H1 (cell line): Measurements from ENCODE around the gene CDH16. TPM values are rescaled to one million over a fixed set of nuclear protein-coding genes. Genes with fewer than 3 reads are reported as not detected.

ENCODE experiments used
- CTCF ChIA-PET: fragments of 300-600 bp; sonication (Branson Sonifier 250); formaldehyde crosslinking; loops from one replicate; lab custom pipeline; 2021; ENCODE audit not compliant: partially characterized antibody; lab: Charles Lee
- POLR2A ChIA-PET: fragments of 300-600 bp; sonication (Branson Sonifier 250); formaldehyde crosslinking; loops from one replicate; lab custom pipeline; 2021; ENCODE audit warnings: inconsistent platforms; ENCODE audit not compliant: partially characterized antibody; lab: Charles Lee
- DNase-seq, 2 experiments: peaks; one replicate each; pipeline versions ENCODE4 v3.0.0 to v3.0.0-alpha.2; 2010 to 2022; ENCODE audit warnings: low spot score in 2 of 2, low read depth in 1 of 2, mixed read lengths in 1 of 2
- FAIRE-seq: peaks from 2 replicates; lab custom pipeline; 2011; peaks lifted over from hg19 to GRCh38; lab: Jason Lieb, UNC
- H2AFZ ChIP-seq: 2 replicates; pipeline ENCODE4 v1.8.1; 2012; ENCODE audit warnings: low read length, inconsistent platforms
- H2AK5ac ChIP-seq: 2 replicates; pipeline ENCODE4 v1.6.1; 2013; ENCODE audit warnings: low read depth, low read length
- H2BK120ac ChIP-seq: replicated peaks from 2 replicates; pipeline ENCODE3; 2013; ENCODE audit warnings: low read depth, low read length, inconsistent platforms
- H2BK12ac ChIP-seq: 2 replicates; pipeline ENCODE4 v1.6.1; 2013; ENCODE audit warnings: low read depth, low read length
- H2BK15ac ChIP-seq: 2 replicates; pipeline ENCODE4 v1.6.1; 2013; ENCODE audit warnings: low read length
- H2BK20ac ChIP-seq: 2 replicates; pipeline ENCODE4 v1.6.1; 2013; ENCODE audit warnings: low read length
- H2BK5ac ChIP-seq: 2 replicates; pipeline ENCODE4 v1.6.1; 2013; ENCODE audit warnings: low read depth, low read length
- H3K14ac ChIP-seq: 2 replicates; pipeline ENCODE4 v1.6.1; 2013; ENCODE audit warnings: inconsistent platforms; ENCODE audit not compliant: insufficient read length
- H3K18ac ChIP-seq: 2 replicates; pipeline ENCODE4 v1.6.1; 2013; ENCODE audit warnings: low read length; ENCODE audit errors: extremely low read depth
- H3K23ac ChIP-seq: 2 replicates; pipeline ENCODE4 v1.6.1; 2013; ENCODE audit warnings: inconsistent platforms; ENCODE audit not compliant: insufficient read length
- H3K23me2 ChIP-seq: 2 replicates; pipeline ENCODE4 v1.6.1; 2013; ENCODE audit warnings: low read depth, low read length
- H3K27ac ChIP-seq: 2 replicates; pipeline ENCODE4 v1.6.1; 2011; ENCODE audit warnings: low read depth, low read length, inconsistent platforms
- H3K27me3 ChIP-seq, 4 experiments: replicated peaks in 1 of 4; 1 replicate in 1 of 4; 2 replicates in 3 of 4; pipeline versions ENCODE4 v1.6.1 to v1.8.1; 2011 to 2013; ENCODE audit warnings: low read length in 3 of 4, mild to moderate bottlenecking in 3 of 4, inconsistent platforms in 2 of 4, mixed read lengths in 2 of 4, moderate library complexity in 1 of 4; ENCODE audit not compliant: control insufficient read depth in 3 of 4, insufficient read depth in 3 of 4; ENCODE audit errors: extremely low read depth in 1 of 4
- H3K36me3 ChIP-seq, 4 experiments: 2 replicates each; pipeline versions ENCODE4 v1.6.1 to v1.8.1; 2011 to 2013; ENCODE audit warnings: mild to moderate bottlenecking in 4 of 4, low read length in 3 of 4, moderate library complexity in 2 of 4, control low read depth in 1 of 4, inconsistent platforms in 1 of 4; ENCODE audit not compliant: insufficient read depth in 4 of 4, control insufficient read depth in 2 of 4
- H3K4ac ChIP-seq: replicated peaks from 2 replicates; pipeline ENCODE3; 2013; ENCODE audit warnings: low read length, low read depth, mixed read lengths, inconsistent platforms; ENCODE audit not compliant: insufficient read length
- H3K4me1 ChIP-seq, 4 experiments: replicated peaks in 1 of 4; 1 replicate in 1 of 4; 2 replicates in 3 of 4; pipeline versions ENCODE4 v1.6.1 to v1.8.1; 2011 to 2013; ENCODE audit warnings: low read length in 3 of 4, inconsistent platforms in 2 of 4, mixed read lengths in 1 of 4; ENCODE audit not compliant: insufficient read depth in 4 of 4, control insufficient read depth in 3 of 4
- H3K4me2 ChIP-seq, 2 experiments: 2 replicates each; pipeline versions ENCODE4 v1.6.1 to v1.8.1; 2011 to 2013; ENCODE audit warnings: low read depth in 2 of 2, low read length in 2 of 2, control low read depth in 1 of 2, inconsistent platforms in 1 of 2, mild to moderate bottlenecking in 1 of 2; ENCODE audit not compliant: insufficient read depth in 1 of 2
- H3K4me3 ChIP-seq, 4 experiments: fragments of 200-600, 300-600 bp in 1 of 4; sonication (generic), shearing (Covaris generic), sonication (Bioruptor Twin) in 1 of 4; 2 replicates each; pipeline versions ENCODE4 v1.5.1 to v1.8.1; 2011 to 2016; ENCODE audit warnings: low read length in 4 of 4, low read depth in 3 of 4, control low read depth in 2 of 4, inconsistent platforms in 2 of 4, mild to moderate bottlenecking in 2 of 4, mixed read lengths in 1 of 4, moderate library complexity in 1 of 4; ENCODE audit not compliant: insufficient read depth in 2 of 4; ENCODE audit errors: extremely low read depth in 1 of 4
- H3K56ac ChIP-seq: replicated peaks from 2 replicates; pipeline ENCODE3; 2013; ENCODE audit warnings: low read depth, mild to moderate bottlenecking, mixed read lengths, low read length, inconsistent platforms; ENCODE audit not compliant: insufficient read length
- H3K79me1 ChIP-seq: 2 replicates; pipeline ENCODE4 v1.6.1; 2013; ENCODE audit warnings: low read depth, low read length, control low read depth
- H3K79me2 ChIP-seq, 2 experiments: 2 replicates each; pipeline versions ENCODE4 v1.6.1 to v1.8.1; 2012 to 2013; ENCODE audit warnings: low read length in 2 of 2, mild to moderate bottlenecking in 2 of 2, inconsistent platforms in 1 of 2; ENCODE audit not compliant: insufficient read depth in 2 of 2, control insufficient read depth in 1 of 2
- H3K9ac ChIP-seq, 4 experiments: replicated peaks in 1 of 4; 1 replicate in 1 of 4; 2 replicates in 3 of 4; pipeline versions ENCODE4 v1.6.1 to v1.8.1; 2011 to 2013; ENCODE audit warnings: low read depth in 3 of 4, low read length in 3 of 4, control low read depth in 2 of 4, mild to moderate bottlenecking in 2 of 4, moderate library complexity in 2 of 4, inconsistent platforms in 1 of 4; ENCODE audit errors: extremely low read depth in 1 of 4
- H3K9me3 ChIP-seq, 2 experiments: 2 replicates each; pipeline versions ENCODE4 v1.6.1 to v1.8.1; 2012 to 2013; ENCODE audit warnings: mild to moderate bottlenecking in 2 of 2, moderate library complexity in 2 of 2, control low read depth in 1 of 2, inconsistent platforms in 1 of 2, low read depth in 1 of 2, low read length in 1 of 2, mixed read lengths in 1 of 2; ENCODE audit not compliant: insufficient read depth in 2 of 2
- H4K20me1 ChIP-seq, 2 experiments: replicated peaks in 1 of 2; 2 replicates each; pipeline versions ENCODE3 to v1.8.1; 2011 to 2013; ENCODE audit warnings: inconsistent platforms in 2 of 2, low read length in 2 of 2, mild to moderate bottlenecking in 1 of 2; ENCODE audit not compliant: insufficient read depth in 2 of 2, control insufficient read depth in 1 of 2
- H4K5ac ChIP-seq: 2 replicates; pipeline ENCODE4 v1.6.1; 2013; ENCODE audit warnings: low read length, low read depth, mixed read lengths, inconsistent platforms; ENCODE audit not compliant: insufficient read length
- H4K8ac ChIP-seq: 2 replicates; pipeline ENCODE4 v1.8.0; 2013; ENCODE audit warnings: mild to moderate bottlenecking, moderate library complexity, low read length, inconsistent platforms; ENCODE audit not compliant: insufficient read depth; ENCODE audit errors: extremely low read depth
- H4K91ac ChIP-seq: replicated peaks from 2 replicates; pipeline ENCODE3; 2013; ENCODE audit warnings: low read length, mixed read lengths, inconsistent platforms; ENCODE audit not compliant: insufficient read length
- WGBS, 2 experiments: shearing (Covaris generic) in 1 of 2; methylation state at CpG; one replicate each; pipeline versions ENCODE4 v1.1.6 to v1.1.7; 2013 to 2015; ENCODE audit warnings: low lambda C conversion rate in 2 of 2, mixed read lengths in 2 of 2, inconsistent platforms in 1 of 2, low coverage in 1 of 2, missing lambda C conversion rate in 1 of 2; ENCODE audit not compliant: insufficient replicate concordance in 2 of 2, insufficient coverage in 1 of 2, insufficient read length in 1 of 2; ENCODE audit errors: extremely low coverage in 1 of 2, missing lambda C conversion rate in 1 of 2; 5-methylcytosine and 5-hydroxymethylcytosine counted together
- polyA plus RNA-seq, 7 experiments: library from polyadenylated mRNA; depleted of rRNA in 3 of 7; stranded (reverse) in 5 of 7; unstranded in 2 of 7; fragments of >200 nt in 5 of 7; fragments of 200-250 nt in 2 of 7; gene quantifications; 1 replicate in 5 of 7; 2 replicates in 1 of 7; 4 replicates in 1 of 7; pipeline versions ENCODE4 v1.2.1 to v1.2.3, GENCODE V29; 2011 to 2013; ENCODE audit warnings: missing spikeins in 2 of 7, mixed read lengths in 2 of 7
- total RNA-seq: library from RNA; stranded (reverse); fragmentation: NEBNext Ultra II Directional; extraction: Animal tissue kit (Norgen Biotek cat#: 25700); gene quantifications from 2 replicates; pipeline ENCODE4 v1.2.1, GENCODE V29; 2021

CDH16 gene
- total and polyA plus RNA-seq, 2 of the 8 experiments (the other 6 are each of a cell fraction or from before 2014, with no cell fraction given), result not detected

DNA sequence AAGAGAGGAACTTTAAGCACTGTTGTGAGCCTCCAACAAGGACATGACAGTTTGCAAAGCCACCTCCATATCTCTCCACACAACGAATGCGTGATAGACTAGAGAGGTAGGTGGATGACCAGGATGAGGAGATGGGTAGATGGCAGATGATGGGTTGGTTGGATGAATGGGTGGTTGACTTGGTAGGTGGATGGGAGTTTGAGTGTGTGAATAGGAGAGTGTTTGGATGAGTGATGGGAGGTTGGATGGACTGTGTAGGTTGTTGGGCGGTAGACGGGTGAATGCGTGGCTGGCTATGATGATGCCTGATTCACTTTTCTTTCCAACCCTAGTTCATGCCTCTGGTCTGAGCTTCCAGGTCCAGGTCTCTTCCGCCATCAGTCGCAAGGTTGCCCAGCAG is 4.1 kb downstream of the CDH16 start:
- FAIRE-seq (no peak), DNase-seq (no peak)
- Histone ChIP-seq H4K91ac (no peak overlapping the region), H3K9me3 (no peaks in the 10 kb centered on the region), H3K4me3 (no peak overlapping the region), H2BK20ac (no peak overlapping the region), H3K27me3 (no peaks in the 10 kb centered on the region; a peak in 3 of 7 replicates), H3K27ac (no peak overlapping the region), H2BK12ac (no peak overlapping the region), H3K4me2 (no peak overlapping the region), H3K14ac (no peak overlapping the region), H3K4me1 (peaks cover 0 to 3% (median 0%) of the 10 kb centered on the region in 4 experiments; a peak in 1 of 7 replicates), H3K23me2 (peaks cover 3% of the 10 kb centered on the region; the same call in 1 of the 2 replicates), H2BK5ac (no peak overlapping the region), H2BK120ac (no peak overlapping the region), H3K9ac (no peak overlapping the region), H3K18ac (no peak overlapping the region), H3K79me2 (no peaks in the 10 kb centered on the region), H3K4ac (no peak overlapping the region), H4K8ac (no peak overlapping the region), H3K36me3 (no peaks in the 10 kb centered on the region), H4K5ac (no peak overlapping the region), H3K23ac (no peak overlapping the region), H2AFZ (no peak overlapping the region), H4K20me1 (peaks cover 0 to 5% of the 10 kb centered on the region in 2 experiments), H2BK15ac (no peak overlapping the region), H2AK5ac (no peak overlapping the region; the same call in 1 of the 2 replicates), H3K56ac (no peak overlapping the region), H3K79me1 (no peaks in the 10 kb centered on the region)
- CTCF ChIA-PET, result interaction anchor here (0.8 to 42.0 kb wide), 3 partner anchors 1 to 16 kb away, joined by 3 to 1009 read pairs (median 1009); partner anchors contain the start of genes CDH16, PDP2 and RRAD
- POLR2A ChIA-PET, result no interaction called here
- 92 to 100% methylated on average over 1 to 7 of the region's 7 CpGs for WGBS, 2 experiments
